ENCODE results near the gene AGRP.

The AGRP gene

GRCh38 chr16:67463059-67463458 is 20.3 kb downstream of the AGRP start:
- Histone ChIP-seq H3K27ac (ENCODE audit: extremely low read depth, low read depth, low read length) (no peak overlapping the region), H3K4me3 (ENCODE audit: low read depth, low read length) (no peak overlapping the region), H3K9me3 (ENCODE audit: control insufficient read depth, insufficient read depth, low read depth, low read length) (no peaks in the 10 kb centered on the region), H3K36me3 (ENCODE audit: control insufficient read depth in 2 of 2, insufficient read depth in 1 of 2, low read length in 2 of 2) (peaks cover 0 to 25% of the 10 kb centered on the region in 2 experiments; a peak in 1 of 3 replicates), H3K4me1 (ENCODE audit: control insufficient read depth, insufficient read depth, low read length) (no peaks in the 10 kb centered on the region)
- TF ChIP-seq ZNF341 (tag by site-specific recombination; IDR thresholded peaks at IDR 0.05; ENCODE audit: low read depth) (0 out of 2 replicates have a peak, but pooled peaks have one; percentile 13), ZXDB (tag by site-specific recombination; IDR thresholded peaks at IDR 0.05) (no peak), ZNF785 (tag by site-specific recombination; IDR thresholded peaks at IDR 0.05) (no peak), KLF9 (tag by site-specific recombination; IDR thresholded peaks at IDR 0.05; ENCODE audit: low read depth) (peak; percentile 43; the same call in 1 of the 2 replicates), KLF1 (tag by site-specific recombination; IDR thresholded peaks at IDR 0.05) (peak; percentile 86), EGR2 (tag by site-specific recombination; IDR thresholded peaks at IDR 0.05; ENCODE audit: low read depth) (no peak), ZNF302 (tag by site-specific recombination; IDR thresholded peaks at IDR 0.05; ENCODE audit: low read depth) (no peak), ZNF350 (tag by site-specific recombination; IDR thresholded peaks at IDR 0.05) (no peak), ZNF433 (tag by site-specific recombination; IDR thresholded peaks at IDR 0.05; ENCODE audit: low read depth) (no peak)
- ChIA-PET POLR2A (interaction anchor here (1.3 kb wide), 1 partner anchor 18 kb away, joined by 3 read pairs; the partner anchor contains the start of gene ATP6V0D1), CTCF (interaction anchor here (0.6 to 8.4 kb wide), 6 partner anchors 12 to 265 kb away, joined by 3 to 99 read pairs (median 4); no protein-coding TSS in a partner anchor)

GRCh38 chr16:67462279-67462655 is 21.1 kb downstream of the AGRP start:
- no peak for TF ChIP-seq ZNF324 (tag by site-specific recombination; IDR thresholded peaks at IDR 0.05)
- no peak for TF ChIP-seq ZNF18 (tag by site-specific recombination; IDR thresholded peaks at IDR 0.05)
- no peak for TF ChIP-seq ZNF544 (tag by site-specific recombination; IDR thresholded peaks at IDR 0.05)
- TF ChIP-seq ATF2 (tag by site-specific recombination; IDR thresholded peaks at IDR 0.05; ENCODE audit: low read depth), result no peak
- no peak for TF ChIP-seq KLF7 (tag by site-specific recombination; IDR thresholded peaks at IDR 0.05; ENCODE audit: borderline replicate concordance)
- no peak for TF ChIP-seq BCL6B (tag by site-specific recombination; IDR thresholded peaks at IDR 0.05)
- no peak for TF ChIP-seq ZNF785 (tag by site-specific recombination; IDR thresholded peaks at IDR 0.05)
- TF ChIP-seq ZBTB48 (tag by site-specific recombination; IDR thresholded peaks at IDR 0.05), result no peak
- TF ChIP-seq ZNF138 (tag by site-specific recombination; IDR thresholded peaks at IDR 0.05; ENCODE audit: borderline replicate concordance), result no peak
- no peak for TF ChIP-seq ZNF24 (tag by site-specific recombination; IDR thresholded peaks at IDR 0.05)
- no peak for TF ChIP-seq ZNF580 (tag by site-specific recombination; IDR thresholded peaks at IDR 0.05)
- TF ChIP-seq ZNF558 (tag by site-specific recombination; IDR thresholded peaks at IDR 0.05), result no peak
- TF ChIP-seq ZNF26 (tag by site-specific recombination; IDR thresholded peaks at IDR 0.05), result no peak
- TF ChIP-seq SP2 (tag by site-specific recombination; IDR thresholded peaks at IDR 0.05), result no peak
- no peak for TF ChIP-seq WT1 (tag by site-specific recombination; IDR thresholded peaks at IDR 0.05)
- TF ChIP-seq ZNF629 (tag by site-specific recombination; IDR thresholded peaks at IDR 0.05), result no peak
- no peak for TF ChIP-seq PATZ1 (tag by site-specific recombination; IDR thresholded peaks at IDR 0.05)
- Histone ChIP-seq H3K4me1 (ENCODE audit: control insufficient read depth, insufficient read depth, low read length) (no peaks in the 10 kb centered on the region), H3K27ac (ENCODE audit: extremely low read depth, low read depth, low read length) (no peak overlapping the region), H3K4me3 (ENCODE audit: low read depth, low read length) (no peak overlapping the region), H3K9me3 (ENCODE audit: control insufficient read depth, insufficient read depth, low read depth, low read length) (no peaks in the 10 kb centered on the region), H3K36me3 (ENCODE audit: control insufficient read depth in 2 of 2, insufficient read depth in 1 of 2, low read length in 2 of 2) (peaks cover 0 to 25% of the 10 kb centered on the region in 2 experiments; a peak in 1 of 3 replicates)
- ChIA-PET CTCF (interaction anchor here (0.6 to 8.4 kb wide), 6 partner anchors 12 to 508 kb away, joined by 3 to 99 read pairs (median 3); no protein-coding TSS in a partner anchor), POLR2A (no interaction called here)

Data from HEK293 (cell line).